Measurements from ENCODE around the gene NOVA1. TPM values are rescaled to one million over a fixed set of nuclear protein-coding genes. Genes with fewer than 3 reads are reported as not detected.

Gene NOVA1
- total RNA-seq, 4 donors from 2014 or later = 6.6 to 18.4 (median 8.3) TPM

DNA sequence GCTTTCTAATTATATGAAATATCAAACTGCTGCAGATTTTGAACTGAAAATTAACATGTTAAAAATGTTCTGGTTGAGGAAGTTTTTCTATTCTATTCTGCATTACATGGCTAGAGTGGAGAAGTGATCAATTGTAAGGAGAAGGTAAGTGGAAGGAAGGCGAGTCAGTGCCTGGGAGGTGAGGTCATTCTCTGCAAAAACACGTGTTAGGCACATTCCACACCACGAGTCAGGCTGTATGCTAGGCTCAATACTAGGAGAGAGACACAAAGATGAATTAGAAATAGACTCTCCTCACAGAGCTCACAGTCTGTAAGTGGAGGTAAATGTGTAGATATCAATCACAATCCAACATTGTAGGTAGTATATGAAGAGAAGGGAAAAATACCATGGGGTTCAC lies 194.1 kb downstream of the NOVA1 start:
- Histone ChIP-seq H3K4me3 (replicated peaks in 1 of 3) (no peak overlapping the region), H3K9me3 (no peaks in the 10 kb centered on the region), H3K4me1 (no peaks in the 10 kb centered on the region), H3K36me3 (no peaks in the 10 kb centered on the region), H3K27me3 (no peaks in the 10 kb centered on the region), H3K27ac (no peak overlapping the region)
- WGBS, 2 donors = 38 to 55% methylated on average over 3 of the region's 3 CpGs
- intact Hi-C loops (cut with DNase I) = no loop called here
- DNase-seq = no peak
- no peak for TF ChIP-seq POLR2A (IDR thresholded peaks at IDR 0.05)
- TF ChIP-seq, protein P1, sequence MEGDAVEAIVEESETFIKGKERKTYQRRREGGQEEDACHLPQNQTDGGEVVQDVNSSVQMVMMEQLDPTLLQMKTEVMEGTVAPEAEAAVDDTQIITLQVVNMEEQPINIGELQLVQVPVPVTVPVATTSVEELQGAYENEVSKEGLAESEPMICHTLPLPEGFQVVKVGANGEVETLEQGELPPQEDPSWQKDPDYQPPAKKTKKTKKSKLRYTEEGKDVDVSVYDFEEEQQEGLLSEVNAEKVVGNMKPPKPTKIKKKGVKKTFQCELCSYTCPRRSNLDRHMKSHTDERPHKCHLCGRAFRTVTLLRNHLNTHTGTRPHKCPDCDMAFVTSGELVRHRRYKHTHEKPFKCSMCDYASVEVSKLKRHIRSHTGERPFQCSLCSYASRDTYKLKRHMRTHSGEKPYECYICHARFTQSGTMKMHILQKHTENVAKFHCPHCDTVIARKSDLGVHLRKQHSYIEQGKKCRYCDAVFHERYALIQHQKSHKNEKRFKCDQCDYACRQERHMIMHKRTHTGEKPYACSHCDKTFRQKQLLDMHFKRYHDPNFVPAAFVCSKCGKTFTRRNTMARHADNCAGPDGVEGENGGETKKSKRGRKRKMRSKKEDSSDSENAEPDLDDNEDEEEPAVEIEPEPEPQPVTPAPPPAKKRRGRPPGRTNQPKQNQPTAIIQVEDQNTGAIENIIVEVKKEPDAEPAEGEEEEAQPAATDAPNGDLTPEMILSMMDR (IDR thresholded peaks at IDR 0.05) = no peak

DNA sequence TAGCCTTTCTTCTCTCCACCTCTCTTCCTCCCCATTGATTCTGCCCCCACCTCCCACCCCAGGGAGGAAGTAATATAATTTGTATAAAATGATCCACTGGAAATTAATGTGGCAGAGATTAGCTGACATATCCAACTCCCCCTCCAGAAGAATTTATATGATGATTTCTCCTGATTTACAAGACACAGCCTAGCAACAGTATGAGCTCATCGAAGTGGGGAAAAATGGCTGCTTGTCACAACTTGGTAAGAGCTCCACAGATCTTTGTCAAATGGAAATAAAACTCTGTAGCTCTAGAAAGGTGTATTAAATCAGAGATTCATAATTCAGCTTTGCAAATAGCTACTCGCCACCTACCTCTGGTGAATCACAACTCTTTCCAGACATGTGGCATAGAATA lies 195.7 kb downstream of the NOVA1 start:
- no peak for DNase-seq
- H3K36me3 ChIP-seq = no peaks in the 10 kb centered on the region
- H3K4me1 ChIP-seq = no peaks in the 10 kb centered on the region
- no peaks in the 10 kb centered on the region for H3K27me3 ChIP-seq
- 86 to 88% methylated on average over 2 of the region's 2 CpGs for WGBS, 2 donors
- TF ChIP-seq, protein P1 (IDR thresholded peaks at IDR 0.05) = no peak
- TF ChIP-seq POLR2A (IDR thresholded peaks at IDR 0.05) = no peak
- H3K9me3 ChIP-seq = no peaks in the 10 kb centered on the region
- no peak overlapping the region for H3K27ac ChIP-seq
- H3K4me3 ChIP-seq (replicated peaks in 1 of 3) = no peak overlapping the region
- intact Hi-C loops (cut with DNase I) = no loop called here

DNA sequence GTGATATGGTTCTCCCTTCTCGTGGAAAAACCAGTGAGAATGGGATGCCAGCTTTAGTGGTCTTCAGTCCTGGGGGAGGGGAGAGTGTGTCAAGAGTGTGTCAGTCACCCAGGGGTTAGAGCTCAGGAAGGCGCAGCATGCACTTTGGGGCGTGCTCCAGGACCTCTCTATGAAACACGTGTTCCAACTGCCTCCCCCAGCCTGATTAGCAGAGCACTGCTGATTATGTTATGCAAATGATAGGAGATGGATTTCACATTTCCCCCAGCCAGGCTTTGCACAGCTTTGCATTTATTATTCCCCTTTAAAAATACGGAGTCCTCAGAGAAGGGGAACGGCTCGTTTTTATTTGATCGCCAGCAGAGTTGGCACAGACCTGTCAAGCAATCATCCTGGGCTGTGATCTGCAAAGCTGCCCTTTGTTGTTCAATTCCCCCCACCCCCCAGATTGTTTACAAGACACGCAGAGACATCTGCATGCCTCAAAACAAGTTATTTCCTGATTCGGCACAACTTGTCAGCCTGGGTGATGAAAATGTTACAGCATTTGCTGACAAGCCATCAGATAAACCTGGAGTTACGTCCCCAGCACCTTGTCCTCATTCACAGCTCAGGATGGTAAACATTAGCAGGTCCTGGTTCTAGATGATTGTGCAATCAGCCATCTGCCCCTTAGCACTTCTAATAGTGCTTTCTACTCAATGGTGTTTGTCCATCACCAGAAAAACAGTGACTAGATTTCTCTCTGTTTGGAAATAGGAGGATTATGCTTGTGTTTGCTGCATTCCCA lies 196.5 kb downstream of the NOVA1 start:
- H3K36me3 ChIP-seq = no peaks in the 10 kb centered on the region
- H3K9me3 ChIP-seq = no peaks in the 10 kb centered on the region
- H3K27me3 ChIP-seq = no peaks in the 10 kb centered on the region
- H3K27ac ChIP-seq = no peak overlapping the region
- 46 to 52% methylated on average over 11 of the region's 11 CpGs for WGBS, 2 donors
- intact Hi-C loops (cut with DNase I) = no loop called here
- no peaks in the 10 kb centered on the region for H3K4me1 ChIP-seq
- no peak overlapping the region for H3K4me3 ChIP-seq (replicated peaks in 1 of 3)
- no peak for DNase-seq
- no peak for TF ChIP-seq POLR2A (IDR thresholded peaks at IDR 0.05)
- TF ChIP-seq, protein P1 (IDR thresholded peaks at IDR 0.05) = no peak

DNA sequence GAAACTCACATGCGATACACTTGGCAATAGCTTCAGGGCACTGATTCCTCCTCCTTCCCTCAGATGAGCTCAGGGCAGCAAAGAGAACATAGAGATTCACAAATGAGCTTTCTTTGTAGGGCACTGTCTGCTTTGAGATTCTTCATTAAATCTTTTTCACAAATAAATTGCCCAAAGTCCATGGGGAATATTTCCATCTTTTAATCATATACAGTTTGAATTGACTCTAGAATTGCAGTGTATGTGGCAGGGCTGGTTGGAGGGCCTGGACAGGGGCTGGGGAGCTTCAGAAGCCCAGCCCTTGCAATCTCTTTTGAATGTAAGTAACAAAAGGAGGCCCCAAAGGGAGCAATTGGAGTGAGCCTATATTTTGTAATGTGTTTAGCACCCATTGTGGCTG lies 197.5 kb downstream of the NOVA1 start:
- DNase-seq = no peak
- 88 to 94% methylated on average over 1 of the region's 1 CpG for WGBS, 2 donors
- Histone ChIP-seq H3K9me3 (no peaks in the 10 kb centered on the region), H3K27me3 (no peaks in the 10 kb centered on the region), H3K4me3 (replicated peaks in 1 of 3) (no peak overlapping the region), H3K4me1 (no peaks in the 10 kb centered on the region), H3K36me3 (no peaks in the 10 kb centered on the region), H3K27ac (no peak overlapping the region)
- intact Hi-C loops (cut with DNase I) = no loop called here
- TF ChIP-seq, protein P1 (IDR thresholded peaks at IDR 0.05) = no peak
- TF ChIP-seq POLR2A (IDR thresholded peaks at IDR 0.05) = no peak

DNA sequence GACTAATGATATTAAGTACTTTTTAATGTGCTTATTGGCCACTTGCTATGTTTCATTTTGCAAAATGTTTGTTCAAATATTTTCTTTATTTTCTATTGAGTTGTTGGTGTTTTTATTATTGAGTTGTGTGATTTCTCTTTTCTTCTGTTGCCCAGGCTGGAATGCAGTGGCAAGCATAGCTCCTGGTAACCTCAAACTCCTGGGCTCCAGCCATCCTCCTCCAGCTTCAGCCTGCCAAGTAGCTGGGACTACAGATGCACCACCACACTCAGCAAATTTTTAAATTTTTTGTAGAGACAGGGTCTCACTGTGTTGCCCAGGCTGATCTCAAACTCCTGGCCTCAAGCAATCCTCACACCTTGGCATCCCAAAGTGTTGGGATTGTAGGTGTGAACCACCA lies 199.2 kb downstream of the NOVA1 start:
- Histone ChIP-seq H3K9me3 (no peaks in the 10 kb centered on the region), H3K27ac (no peak overlapping the region), H3K27me3 (no peaks in the 10 kb centered on the region), H3K36me3 (no peaks in the 10 kb centered on the region), H3K4me1 (no peaks in the 10 kb centered on the region), H3K4me3 (replicated peaks in 1 of 3) (no peak overlapping the region)
- TF ChIP-seq, protein P1 (IDR thresholded peaks at IDR 0.05) = no peak
- intact Hi-C loops (cut with DNase I) = no loop called here
- no peak for DNase-seq
